GM21526 (cell line): ENCODE measurements around the gene FAF1.
A peak's percentile ranks its signal among the peaks of the same experiment; 100 is the strongest.

Experiments
- ATAC-seq: cut with Tn5 transposase; IDR thresholded peaks from one replicate; pipeline ENCODE4 v1.9.1; 2021; ENCODE audit warnings: moderate library complexity; ENCODE audit not compliant: unreplicated experiment, low FRiP score

The FAF1 gene

GRCh38 chr1:50978852-50979781 is 19.1 kb upstream of the FAF1 start:
- ATAC-seq: no peak

GRCh38 chr1:50978144-50978851 is 18.2 kb upstream of the FAF1 start:
- peak; percentile 48 for ATAC-seq

- peak; percentile 47 for ATAC-seq
These were observed 17.6 kb upstream of the FAF1 start for GRCh38 chr1:50977575-50978143.

- ATAC-seq: peak; percentile 51
These were observed 17.0 kb upstream of the FAF1 start for GRCh38 chr1:50976890-50977574.

- peak; percentile 4 for ATAC-seq
These were observed 16.2 kb upstream of the FAF1 start for GRCh38 chr1:50976111-50976889.

GRCh38 chr1:50975436-50975835 is 15.4 kb upstream of the FAF1 start:
- ATAC-seq: no peak

GRCh38 chr1:50974618-50974935 is 14.5 kb upstream of the FAF1 start:
- ATAC-seq: no peak

GRCh38 chr1:50973875-50974617 is 14.0 kb upstream of the FAF1 start:
- no peak for ATAC-seq

- no peak for ATAC-seq
These were observed 13.2 kb upstream of the FAF1 start for GRCh38 chr1:50973255-50973654.

GRCh38 chr1:50972766-50973165 is 12.7 kb upstream of the FAF1 start:
- no peak for ATAC-seq

- no peak for ATAC-seq
These were observed 11.8 kb upstream of the FAF1 start for GRCh38 chr1:50971748-50972305.

GRCh38 chr1:50970931-50971582 is 11.0 kb upstream of the FAF1 start:
- no peak for ATAC-seq

- ATAC-seq: no peak
These were observed 10.4 kb upstream of the FAF1 start for GRCh38 chr1:50970509-50970887.

GRCh38 chr1:50969611-50970508 is 9.8 kb upstream of the FAF1 start, which contains the start of gene CDKN2C:
Gene CDKN2C (plus strand): TSS chr1:50970245. CDS start chr1:50970369, 124 bp downstream.
- peak; percentile 32 for ATAC-seq

GRCh38 chr1:50968821-50969610 is 8.9 kb upstream of the FAF1 start:
- ATAC-seq: peak; percentile 20

GRCh38 chr1:50968158-50968820 is 8.2 kb upstream of the FAF1 start:
- peak; percentile 61 for ATAC-seq
